ENCODE results near the gene RBM20. TPM values are rescaled to one million over a fixed set of nuclear protein-coding genes. Genes with fewer than 3 reads are reported as not detected.

Gene RBM20
- total RNA-seq, 2 experiments from 2014 or later: 0.38 to 0.72 TPM

DNA sequence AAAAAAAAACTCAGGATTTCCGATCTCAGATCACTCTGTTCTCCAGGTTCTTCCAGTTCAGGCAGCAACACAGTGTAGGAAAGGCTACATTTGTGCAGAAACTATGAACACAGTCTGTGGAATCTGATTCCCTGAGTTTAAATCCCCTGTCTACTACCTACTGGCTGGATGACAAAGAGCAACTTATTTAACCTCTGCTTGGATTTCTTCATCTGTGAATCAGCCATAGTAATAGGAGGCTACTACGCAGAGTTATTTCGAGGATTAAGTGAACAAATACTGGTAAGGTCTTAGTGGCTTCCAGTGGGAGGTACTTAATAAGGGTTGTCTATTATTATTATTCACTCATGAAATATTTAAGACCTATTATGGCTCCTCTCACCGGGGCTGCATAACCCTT, 183.3 kb downstream of the RBM20 start:
- ATAC-seq (no peak), DNase-seq (no peak)
- H3K4me3 Mint-ChIP-seq: no peak overlapping the region
- TF ChIP-seq CTCF (IDR thresholded peaks at IDR 0.05): no peak
- no peaks in the 10 kb centered on the region for H3K36me3 Mint-ChIP-seq (ENCODE audit: low read depth)
- ChIA-PET CTCF (interaction anchor here (1.8 kb wide), 1 partner anchor 10 kb away, joined by 7 read pairs; no protein-coding TSS in a partner anchor), POLR2A (no interaction called here)
- H3K27me3 Mint-ChIP-seq: no peaks in the 10 kb centered on the region
- no peaks in the 10 kb centered on the region for H3K9me3 Mint-ChIP-seq
- H3K4me1 Mint-ChIP-seq (ENCODE audit: low read depth): peaks cover 3% of the 10 kb centered on the region
- no peak overlapping the region for H3K27ac Mint-ChIP-seq
- intact Hi-C loops (cut with micrococcal nuclease): no loop called here

GRCh38 chr10:110827875-110828274, 183.7 kb downstream of the RBM20 start:
- intact Hi-C loops (cut with micrococcal nuclease): no loop called here
- ATAC-seq (no peak), DNase-seq (no peak)
- TF ChIP-seq CTCF (IDR thresholded peaks at IDR 0.05): no peak
- no peaks in the 10 kb centered on the region for H3K9me3 Mint-ChIP-seq
- H3K27me3 Mint-ChIP-seq: no peaks in the 10 kb centered on the region
- POLR2A ChIA-PET: no interaction called here
- CTCF ChIA-PET: interaction anchor here (1.8 kb wide), 1 partner anchor 9 kb away, joined by 7 read pairs; no protein-coding TSS in a partner anchor
- H3K4me3 Mint-ChIP-seq: no peak overlapping the region
- no peaks in the 10 kb centered on the region for H3K36me3 Mint-ChIP-seq (ENCODE audit: low read depth)
- H3K27ac Mint-ChIP-seq: no peak overlapping the region
- H3K4me1 Mint-ChIP-seq (ENCODE audit: low read depth): peaks cover 7% of the 10 kb centered on the region

DNA sequence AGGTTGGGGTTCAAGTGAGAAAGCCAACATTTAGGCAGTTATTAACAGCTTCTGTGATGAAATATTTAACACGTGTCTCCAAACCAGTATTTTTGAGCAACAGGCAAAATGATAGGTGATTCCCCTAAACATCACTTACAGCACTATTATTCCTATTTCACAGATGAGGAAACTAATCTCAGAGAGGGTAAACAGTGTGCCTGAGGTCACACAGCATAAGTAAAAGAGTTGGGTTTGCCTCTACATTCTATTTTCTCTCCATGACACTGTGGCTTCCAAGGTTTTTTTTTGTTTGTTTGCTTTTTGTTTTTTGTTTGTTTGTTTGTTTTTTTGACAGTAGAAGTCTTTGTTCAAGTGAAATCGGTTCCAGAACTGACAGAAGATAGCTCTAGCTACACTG, 184.4 kb downstream of the RBM20 start:
- no peak for DNase-seq
- H3K27ac Mint-ChIP-seq: no peak overlapping the region
- no peak overlapping the region for H3K4me3 Mint-ChIP-seq
- H3K27me3 Mint-ChIP-seq: no peaks in the 10 kb centered on the region
- CTCF ChIA-PET: interaction anchor here (1.8 kb wide), 1 partner anchor 9 kb away, joined by 7 read pairs; no protein-coding TSS in a partner anchor
- intact Hi-C loops (cut with micrococcal nuclease): no loop called here
- ATAC-seq: no peak
- no peaks in the 10 kb centered on the region for H3K36me3 Mint-ChIP-seq (ENCODE audit: low read depth)
- POLR2A ChIA-PET: no interaction called here
- TF ChIP-seq CTCF (IDR thresholded peaks at IDR 0.05): no peak
- H3K9me3 Mint-ChIP-seq: no peaks in the 10 kb centered on the region
- peaks cover 12% of the 10 kb centered on the region for H3K4me1 Mint-ChIP-seq (ENCODE audit: low read depth)

DNA sequence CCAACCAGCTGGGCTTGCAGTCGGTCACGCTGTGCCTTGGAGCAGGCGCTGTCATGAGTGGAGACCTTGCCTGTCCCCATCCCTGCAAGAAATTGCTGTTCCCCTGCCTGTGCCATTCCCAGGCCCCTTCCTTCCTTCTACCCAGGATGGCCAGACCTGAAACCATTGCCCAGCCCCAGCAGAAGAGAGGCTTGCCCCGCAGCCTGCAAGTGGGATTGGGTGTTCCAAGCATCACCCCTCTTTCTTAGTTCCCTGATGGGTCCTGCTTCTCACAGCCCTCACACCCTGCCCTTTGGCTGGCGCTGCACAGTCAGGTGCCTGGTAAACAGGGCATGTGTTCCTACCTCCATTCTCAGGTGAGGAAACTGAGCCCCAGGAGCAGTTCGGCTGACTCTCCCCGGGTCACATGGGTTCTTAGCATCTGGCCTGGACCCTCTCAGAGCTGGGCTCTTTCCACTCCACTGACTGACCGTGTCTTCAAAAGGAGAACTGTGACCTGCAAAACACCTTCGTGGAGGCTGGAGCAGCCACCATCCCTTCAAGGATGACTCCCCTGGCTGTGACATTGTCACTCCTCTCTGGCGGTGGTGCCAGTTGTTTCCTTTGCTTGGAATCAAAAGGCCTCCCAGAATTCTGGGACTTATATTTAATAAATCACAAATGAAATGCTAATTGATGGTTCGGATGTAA, 185.7 kb downstream of the RBM20 start:
- H3K27me3 Mint-ChIP-seq: no peaks in the 10 kb centered on the region
- ATAC-seq (no peak), DNase-seq (no peak)
- peaks cover 4% of the 10 kb centered on the region for H3K36me3 Mint-ChIP-seq (ENCODE audit: low read depth)
- no peak for TF ChIP-seq CTCF (IDR thresholded peaks at IDR 0.05)
- ChIA-PET POLR2A (no interaction called here), CTCF (interaction anchor here (1.0 kb wide), 1 partner anchor 21 kb away, joined by 3 read pairs; no protein-coding TSS in a partner anchor)
- no peak overlapping the region for H3K4me3 Mint-ChIP-seq
- peaks cover 21% of the 10 kb centered on the region for H3K4me1 Mint-ChIP-seq (ENCODE audit: low read depth)
- H3K9me3 Mint-ChIP-seq: no peaks in the 10 kb centered on the region
- intact Hi-C loops (cut with micrococcal nuclease): no loop called here
- H3K27ac Mint-ChIP-seq: no peak overlapping the region

GRCh38 chr10:110833234-110833940, 189.3 kb downstream of the RBM20 start:
- Mint-ChIP-seq H3K27me3 (no peaks in the 10 kb centered on the region), H3K4me3 (no peak overlapping the region), H3K9me3 (no peaks in the 10 kb centered on the region), H3K36me3 (ENCODE audit: low read depth) (peaks cover 4% of the 10 kb centered on the region), H3K4me1 (ENCODE audit: low read depth) (peaks cover 47% of the 10 kb centered on the region), H3K27ac (peak overlapping the region; percentile 93)
- peak; percentile 40 for DNase-seq
- ChIA-PET CTCF (interaction anchor here (1.2 to 1.5 kb wide), 2 partner anchors 12 to 31 kb away, joined by 3 to 7 read pairs; no protein-coding TSS in a partner anchor), POLR2A (interaction anchor here (0.6 to 1.8 kb wide), 4 partner anchors 8 to 38 kb away, joined by 3 to 5 read pairs (median 4); no protein-coding TSS in a partner anchor)
- TF ChIP-seq CTCF (IDR thresholded peaks at IDR 0.05): no peak
- peak; percentile 22 for ATAC-seq
- intact Hi-C loops (cut with micrococcal nuclease): no loop called here
